Measurements from ENCODE around the gene RNF150.

- no peak for TF ChIP-seq POLR2A (IDR thresholded peaks at IDR 0.05)
- no peak for TF ChIP-seq CTCF (IDR thresholded peaks at IDR 0.05)
These were observed 66.6 kb downstream of the RNF150 start for GRCh38 chr4:141066690-141067089.

All from vagina (tissue), 2 donors.